Caco-2 (cell line): ENCODE data around the gene MYH15. TPM values are rescaled to one million over a fixed set of nuclear protein-coding genes. Genes with fewer than 3 reads are reported as not detected.

Source experiments
- BruUV-seq: library from RNA; stranded (reverse); fragments of 400-500 nt; replicated peaks from 2 replicates; lab custom pipeline; 2021; lab: Mats Ljungman, UMichigan
- CTCF ChIA-PET: fragments of 300-600 bp; sonication (Branson Sonifier 250); formaldehyde crosslinking; loops from one replicate; lab custom pipeline; 2022; ENCODE audit warnings: antibody characterized with exemption; lab: Charles Lee
- POLR2A ChIA-PET: fragments of 300-600 bp; sonication (Branson Sonifier 250); formaldehyde crosslinking; loops from one replicate; lab custom pipeline; 2022; ENCODE audit warnings: antibody characterized with exemption; lab: Charles Lee
- DNase-seq, 2 experiments: peaks; one replicate each; pipeline versions ENCODE4 v3.0.0 to v3.0.0-alpha.2; 2020 to 2022
- H3K27me3 ChIP-seq: replicated peaks from 2 replicates; pipeline ENCODE4 v1.6.0; 2011; ENCODE audit warnings: low read length; ENCODE audit not compliant: control insufficient read depth, insufficient read depth
- H3K36me3 ChIP-seq: 2 replicates; pipeline ENCODE4 v1.5.1; 2011; ENCODE audit warnings: low read length; ENCODE audit not compliant: control insufficient read depth, insufficient read depth
- H3K4me1 ChIP-seq: fragments of 250-450 bp; sonication (Bioruptor Pico); 2 replicates; pipeline ENCODE4 v1.5.1; 2020; ENCODE audit warnings: mild to moderate bottlenecking
- H3K4me3 ChIP-seq: 2 replicates; pipeline ENCODE4 v1.5.1; 2011; ENCODE audit warnings: low read depth, mild to moderate bottlenecking, control low read depth, low read length
- H3K9me3 ChIP-seq: fragments of 250-450 bp; sonication (Bioruptor Pico); 2 replicates; pipeline ENCODE4 v1.5.1; 2020; ENCODE audit warnings: mild to moderate bottlenecking, moderate library complexity
- H3K27ac Mint-ChIP-seq: one replicate; pipeline ENCODE4 v1.8.0; 2022; ENCODE audit warnings: mixed read lengths; ENCODE audit not compliant: unreplicated experiment
- H3K27me3 Mint-ChIP-seq: one replicate; pipeline ENCODE4 v1.8.0; 2022; ENCODE audit warnings: mixed read lengths; ENCODE audit not compliant: insufficient read depth, unreplicated experiment
- H3K36me3 Mint-ChIP-seq: one replicate; pipeline ENCODE4 v1.8.0; 2022; ENCODE audit warnings: mild to moderate bottlenecking, mixed read lengths; ENCODE audit not compliant: insufficient read depth, unreplicated experiment
- H3K4me1 Mint-ChIP-seq: one replicate; pipeline ENCODE4 v1.8.0; 2022; ENCODE audit warnings: low read depth, mixed read lengths; ENCODE audit not compliant: unreplicated experiment
- H3K4me3 Mint-ChIP-seq: one replicate; pipeline ENCODE4 v1.8.0; 2022; ENCODE audit warnings: mild to moderate bottlenecking, moderate library complexity, mixed read lengths; ENCODE audit not compliant: unreplicated experiment
- H3K9me3 Mint-ChIP-seq: one replicate; pipeline ENCODE4 v1.8.0; 2022; ENCODE audit warnings: mixed read lengths; ENCODE audit not compliant: unreplicated experiment
- intact Hi-C: fragments of 100-400 bp; cut with micrococcal nuclease; formaldehyde crosslinking; loops from one replicate; pipeline ENCODE4 v1.10.0; 2022; ENCODE audit not compliant: unreplicated experiment
- total RNA-seq: library from RNA; stranded (reverse); gene quantifications from 2 replicates; pipeline ENCODE4 v1.2.3, GENCODE V29; 2022
- TF ChIP-seq, protein P1 (sequence below), 2 experiments: fragments of 200-600 bp in 1 of 2; IDR thresholded peaks; 1 replicate in 1 of 2; 2 replicates in 1 of 2; pipeline versions ENCODE4 v1.5.1 to v1.8.0; 2011 to 2022; ENCODE audit warnings: antibody characterized with exemption in 1 of 2, control low read depth in 1 of 2, inconsistent platforms in 1 of 2, low read depth in 1 of 2, low read length in 1 of 2, mild to moderate bottlenecking in 1 of 2, moderate library complexity in 1 of 2; ENCODE audit not compliant: insufficient read depth in 1 of 2, severe bottlenecking in 1 of 2, unreplicated experiment in 1 of 2

The MYH15 gene
- total RNA-seq, 1 experiment from 2014 or later = 0.25 TPM

DNA sequence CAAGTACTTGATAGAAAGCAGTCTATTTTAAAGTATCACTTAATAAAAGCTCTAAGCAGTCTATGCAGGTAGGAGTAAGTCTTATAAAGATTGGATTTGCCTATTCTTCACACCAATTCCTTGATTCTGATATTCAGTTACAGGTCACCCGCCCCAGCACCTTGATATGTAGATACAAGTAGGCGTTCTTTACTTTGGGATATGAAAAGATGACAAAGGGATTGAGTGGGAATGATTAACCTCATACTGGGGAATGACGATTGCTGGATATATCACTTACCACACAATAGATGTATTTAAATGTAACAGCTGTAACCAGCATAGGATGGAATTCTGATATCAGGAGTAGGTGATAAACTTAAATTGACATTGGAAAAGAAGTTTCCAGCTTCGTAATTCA is 166.9 kb downstream of the MYH15 start:
- no TSS peak for BruUV-seq
- no peak overlapping the region for H3K4me3 ChIP-seq
- no peak for DNase-seq
- ChIA-PET CTCF (no interaction called here), POLR2A (no interaction called here)
- intact Hi-C loops = no loop called here
- H3K27ac Mint-ChIP-seq = no peak overlapping the region
- no peaks in the 10 kb centered on the region for H3K27me3 Mint-ChIP-seq
- TF ChIP-seq, protein P1, sequence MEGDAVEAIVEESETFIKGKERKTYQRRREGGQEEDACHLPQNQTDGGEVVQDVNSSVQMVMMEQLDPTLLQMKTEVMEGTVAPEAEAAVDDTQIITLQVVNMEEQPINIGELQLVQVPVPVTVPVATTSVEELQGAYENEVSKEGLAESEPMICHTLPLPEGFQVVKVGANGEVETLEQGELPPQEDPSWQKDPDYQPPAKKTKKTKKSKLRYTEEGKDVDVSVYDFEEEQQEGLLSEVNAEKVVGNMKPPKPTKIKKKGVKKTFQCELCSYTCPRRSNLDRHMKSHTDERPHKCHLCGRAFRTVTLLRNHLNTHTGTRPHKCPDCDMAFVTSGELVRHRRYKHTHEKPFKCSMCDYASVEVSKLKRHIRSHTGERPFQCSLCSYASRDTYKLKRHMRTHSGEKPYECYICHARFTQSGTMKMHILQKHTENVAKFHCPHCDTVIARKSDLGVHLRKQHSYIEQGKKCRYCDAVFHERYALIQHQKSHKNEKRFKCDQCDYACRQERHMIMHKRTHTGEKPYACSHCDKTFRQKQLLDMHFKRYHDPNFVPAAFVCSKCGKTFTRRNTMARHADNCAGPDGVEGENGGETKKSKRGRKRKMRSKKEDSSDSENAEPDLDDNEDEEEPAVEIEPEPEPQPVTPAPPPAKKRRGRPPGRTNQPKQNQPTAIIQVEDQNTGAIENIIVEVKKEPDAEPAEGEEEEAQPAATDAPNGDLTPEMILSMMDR (IDR thresholded peaks at IDR 0.05; ENCODE audit: insufficient read depth in 1 of 2, low read depth in 1 of 2, low read length in 1 of 2, severe bottlenecking in 1 of 2, unreplicated experiment in 1 of 2) = no peak
- H3K4me1 ChIP-seq = no peaks in the 10 kb centered on the region; the same call in 1 of the 2 replicates
- no peaks in the 10 kb centered on the region for H3K9me3 Mint-ChIP-seq
- H3K36me3 ChIP-seq = no peaks in the 10 kb centered on the region
- H3K36me3 Mint-ChIP-seq = no peaks in the 10 kb centered on the region
- H3K27me3 ChIP-seq = no peaks in the 10 kb centered on the region
- no peaks in the 10 kb centered on the region for H3K4me1 Mint-ChIP-seq
- H3K9me3 ChIP-seq = no peaks in the 10 kb centered on the region
- no peak overlapping the region for H3K4me3 Mint-ChIP-seq

DNA sequence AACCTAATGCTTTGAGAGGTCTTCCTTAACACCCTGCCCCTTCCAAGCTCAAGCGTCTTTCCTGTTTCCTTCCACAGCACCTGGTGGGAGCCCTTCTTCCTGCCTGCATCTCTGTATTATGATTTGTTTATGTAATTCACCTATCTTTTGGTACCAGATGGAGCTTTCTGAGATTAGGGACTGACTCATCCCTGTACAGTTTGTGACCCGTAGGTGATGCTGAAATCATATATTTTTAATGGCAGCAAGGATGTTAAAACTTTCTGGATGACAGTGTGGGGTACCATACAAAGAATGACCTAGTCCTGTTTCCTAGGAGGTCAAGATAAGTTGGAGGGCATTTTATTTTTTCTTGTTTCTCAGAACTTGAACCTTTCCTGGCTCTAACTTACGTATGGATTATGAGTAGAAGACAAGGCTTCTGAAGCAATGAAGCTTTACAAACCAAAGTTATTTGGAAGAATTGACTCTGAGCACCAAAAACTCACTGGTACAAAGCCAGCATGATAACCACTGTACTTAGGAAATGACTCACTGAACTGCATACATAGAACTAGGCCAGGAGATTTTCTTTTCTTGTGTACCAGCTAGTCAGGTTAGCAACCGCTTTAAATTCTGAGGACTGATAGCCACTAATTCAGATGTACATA is 167.4 kb downstream of the MYH15 start:
- H3K36me3 Mint-ChIP-seq = no peaks in the 10 kb centered on the region
- TF ChIP-seq, protein P1 (IDR thresholded peaks at IDR 0.05; ENCODE audit: insufficient read depth in 1 of 2, low read depth in 1 of 2, low read length in 1 of 2, severe bottlenecking in 1 of 2, unreplicated experiment in 1 of 2) = no peak
- H3K27ac Mint-ChIP-seq = no peak overlapping the region
- intact Hi-C loops = no loop called here
- no peaks in the 10 kb centered on the region for H3K4me1 Mint-ChIP-seq
- Histone ChIP-seq H3K27me3 (no peaks in the 10 kb centered on the region), H3K4me1 (no peaks in the 10 kb centered on the region; the same call in 1 of the 2 replicates), H3K4me3 (no peak overlapping the region), H3K36me3 (no peaks in the 10 kb centered on the region), H3K9me3 (no peaks in the 10 kb centered on the region)
- no peaks in the 10 kb centered on the region for H3K9me3 Mint-ChIP-seq
- no peaks in the 10 kb centered on the region for H3K27me3 Mint-ChIP-seq
- DNase-seq = no peak
- no TSS peak for BruUV-seq
- H3K4me3 Mint-ChIP-seq = no peak overlapping the region
- CTCF ChIA-PET = no interaction called here
- POLR2A ChIA-PET = no interaction called here

DNA sequence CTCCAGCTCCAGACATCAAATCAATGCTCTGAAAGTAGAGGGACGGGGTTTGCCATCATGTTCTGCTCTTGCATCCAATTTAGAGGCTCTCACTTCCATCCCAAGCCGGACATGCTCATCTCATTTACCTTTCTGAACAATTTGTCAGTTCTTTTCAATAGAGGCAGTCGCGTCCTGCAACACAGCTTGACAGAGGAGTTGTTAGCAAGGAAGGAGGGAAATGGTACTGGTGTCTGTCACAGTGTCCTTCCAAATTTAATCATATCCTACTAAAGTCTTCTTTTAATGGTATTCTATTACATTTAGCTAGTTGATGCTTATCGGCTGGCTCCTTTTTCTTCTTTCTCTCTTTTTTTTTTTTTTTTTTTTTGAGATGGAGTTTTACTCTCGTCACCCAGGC is 168.5 kb downstream of the MYH15 start:
- Histone ChIP-seq H3K4me3 (no peak overlapping the region), H3K36me3 (no peaks in the 10 kb centered on the region), H3K27me3 (no peaks in the 10 kb centered on the region), H3K4me1 (no peaks in the 10 kb centered on the region; the same call in 1 of the 2 replicates), H3K9me3 (no peaks in the 10 kb centered on the region)
- Mint-ChIP-seq H3K27ac (no peak overlapping the region), H3K27me3 (no peaks in the 10 kb centered on the region), H3K9me3 (no peaks in the 10 kb centered on the region), H3K4me1 (no peaks in the 10 kb centered on the region), H3K36me3 (no peaks in the 10 kb centered on the region), H3K4me3 (no peak overlapping the region)
- TF ChIP-seq, protein P1 (IDR thresholded peaks at IDR 0.05; ENCODE audit: insufficient read depth in 1 of 2, low read depth in 1 of 2, low read length in 1 of 2, severe bottlenecking in 1 of 2, unreplicated experiment in 1 of 2) = no peak
- BruUV-seq = no TSS peak
- intact Hi-C loops = no loop called here
- POLR2A ChIA-PET = no interaction called here
- CTCF ChIA-PET = no interaction called here
- DNase-seq = no peak
